GM12873 (cell line): ENCODE data around the gene MYO5A.

Experiments used
- TF ChIP-seq, protein P1 (sequence below): IDR thresholded peaks from 2 replicates; pipeline ENCODE4 v1.5.1; 2012; ENCODE audit warnings: low read depth, mild to moderate bottlenecking, moderate library complexity, low read length, control low read depth; ENCODE audit not compliant: insufficient read depth; ENCODE audit errors: missing control alignments

Gene MYO5A

DNA sequence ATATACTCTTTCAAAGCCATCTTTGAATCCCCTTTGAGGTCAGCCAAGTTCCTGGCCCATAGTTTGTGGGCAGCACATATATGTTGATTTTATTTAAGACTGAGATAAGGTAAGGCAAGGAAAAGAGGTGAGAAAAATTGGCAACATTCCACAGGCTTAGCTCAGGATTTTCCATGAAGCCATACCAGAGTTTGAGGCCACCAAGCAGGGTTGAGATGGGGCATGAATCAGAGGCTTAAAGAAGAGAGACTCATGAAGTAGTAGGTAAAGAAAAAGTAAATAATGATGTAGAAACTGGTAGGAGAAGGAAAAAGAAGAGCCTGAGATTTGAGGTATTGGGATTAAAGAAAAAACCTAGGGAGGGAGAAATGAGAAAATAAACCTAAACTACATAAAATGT is 89.2 kb downstream of the MYO5A start:
- TF ChIP-seq, protein P1, sequence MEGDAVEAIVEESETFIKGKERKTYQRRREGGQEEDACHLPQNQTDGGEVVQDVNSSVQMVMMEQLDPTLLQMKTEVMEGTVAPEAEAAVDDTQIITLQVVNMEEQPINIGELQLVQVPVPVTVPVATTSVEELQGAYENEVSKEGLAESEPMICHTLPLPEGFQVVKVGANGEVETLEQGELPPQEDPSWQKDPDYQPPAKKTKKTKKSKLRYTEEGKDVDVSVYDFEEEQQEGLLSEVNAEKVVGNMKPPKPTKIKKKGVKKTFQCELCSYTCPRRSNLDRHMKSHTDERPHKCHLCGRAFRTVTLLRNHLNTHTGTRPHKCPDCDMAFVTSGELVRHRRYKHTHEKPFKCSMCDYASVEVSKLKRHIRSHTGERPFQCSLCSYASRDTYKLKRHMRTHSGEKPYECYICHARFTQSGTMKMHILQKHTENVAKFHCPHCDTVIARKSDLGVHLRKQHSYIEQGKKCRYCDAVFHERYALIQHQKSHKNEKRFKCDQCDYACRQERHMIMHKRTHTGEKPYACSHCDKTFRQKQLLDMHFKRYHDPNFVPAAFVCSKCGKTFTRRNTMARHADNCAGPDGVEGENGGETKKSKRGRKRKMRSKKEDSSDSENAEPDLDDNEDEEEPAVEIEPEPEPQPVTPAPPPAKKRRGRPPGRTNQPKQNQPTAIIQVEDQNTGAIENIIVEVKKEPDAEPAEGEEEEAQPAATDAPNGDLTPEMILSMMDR, result no peak

DNA sequence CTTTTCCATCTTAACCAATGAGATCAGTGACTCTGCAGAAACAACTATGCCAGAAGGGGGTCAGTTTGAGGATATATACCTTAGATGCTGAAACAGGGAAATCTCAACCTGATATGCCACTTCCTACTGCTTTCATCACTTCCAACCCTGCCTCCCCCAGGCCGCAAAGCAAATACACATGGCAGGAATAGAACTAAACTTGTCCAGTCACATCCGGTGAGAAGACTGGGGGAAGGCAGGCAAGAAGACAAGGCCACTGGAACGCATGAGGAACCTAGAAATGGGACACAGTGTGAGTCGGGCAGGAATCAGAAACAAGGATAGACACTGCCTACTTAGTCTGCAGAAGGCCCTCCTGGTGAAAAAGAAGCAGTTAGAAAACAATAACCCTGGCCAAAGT is 90.6 kb downstream of the MYO5A start:
- TF ChIP-seq, protein P1, result no peak

DNA sequence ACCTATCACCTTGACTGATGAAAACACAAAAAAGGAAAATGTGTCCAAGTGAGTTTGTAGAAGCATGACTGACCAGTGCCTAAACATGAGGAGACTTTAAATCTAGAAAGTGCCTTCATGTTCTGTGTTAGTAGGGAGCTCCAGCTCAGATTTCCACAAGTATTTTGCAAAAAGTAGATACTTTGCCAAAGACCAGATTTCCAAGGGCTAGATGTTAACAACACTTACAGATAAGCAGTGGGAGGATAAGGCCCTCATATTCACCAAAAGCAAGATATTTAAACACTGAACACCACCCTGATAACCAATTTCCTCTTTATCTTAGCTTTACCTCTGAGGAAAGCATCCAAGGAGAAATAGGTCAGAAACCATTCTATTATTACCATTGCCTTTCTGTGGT is 91.0 kb downstream of the MYO5A start:
- TF ChIP-seq, protein P1, result no peak

DNA sequence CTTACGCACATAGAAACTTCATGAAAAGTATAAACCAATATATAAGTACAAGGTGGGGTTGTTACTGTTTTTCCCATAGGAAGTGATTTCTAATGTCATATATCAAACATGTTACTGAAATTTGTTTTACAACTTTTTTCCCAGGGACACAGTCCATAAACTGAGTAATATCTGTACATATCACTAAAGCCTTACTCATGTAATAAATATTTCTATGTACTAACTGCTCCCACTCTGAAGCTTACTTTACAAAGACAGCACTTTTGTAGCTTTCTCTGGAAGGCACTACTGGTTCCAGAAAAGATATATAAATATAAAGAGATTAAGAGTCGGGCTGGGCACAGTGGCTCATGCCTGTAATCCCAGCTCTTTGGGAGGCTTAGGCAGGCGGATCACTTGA is 91.7 kb downstream of the MYO5A start:
- TF ChIP-seq, protein P1, result no peak

DNA sequence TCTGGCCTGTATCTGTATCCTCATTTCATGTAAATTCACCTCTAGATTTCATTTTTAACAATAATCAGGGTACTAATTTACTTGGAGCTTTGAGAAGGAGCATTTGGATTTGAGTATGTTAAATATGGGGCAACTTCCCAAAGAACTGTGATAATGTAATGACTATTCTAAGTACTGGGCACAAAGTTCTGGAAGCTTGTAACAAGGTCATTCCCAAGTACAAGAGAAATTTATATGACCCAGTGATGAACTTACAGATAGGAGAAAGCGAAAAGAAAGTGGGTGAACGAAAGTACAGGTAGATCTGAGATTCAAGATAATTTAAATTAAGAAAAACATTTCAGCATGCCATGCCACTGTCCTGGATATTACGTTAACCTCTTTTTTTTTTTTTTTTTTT is 93.8 kb downstream of the MYO5A start:
- TF ChIP-seq, protein P1, result no peak

DNA sequence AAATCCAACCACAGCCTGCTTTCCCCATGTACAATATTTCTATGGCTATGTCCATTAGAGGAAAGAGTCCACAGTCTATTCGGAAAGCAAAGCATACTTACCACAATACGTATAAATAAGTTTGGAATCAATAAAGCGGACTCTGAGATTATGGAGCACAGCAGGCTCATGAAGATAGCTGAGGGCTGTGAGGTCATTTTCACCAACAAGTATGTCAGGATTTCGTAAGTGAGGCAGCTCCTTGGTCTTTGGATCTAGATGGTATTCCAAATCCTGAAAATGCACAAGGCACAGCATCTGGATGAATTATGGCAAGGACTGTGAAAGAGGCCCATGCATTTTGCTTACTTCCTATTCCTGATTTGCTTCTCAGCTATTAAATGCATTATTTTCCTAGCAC is 100.4 kb downstream of the MYO5A start:
- TF ChIP-seq, protein P1, result no peak

DNA sequence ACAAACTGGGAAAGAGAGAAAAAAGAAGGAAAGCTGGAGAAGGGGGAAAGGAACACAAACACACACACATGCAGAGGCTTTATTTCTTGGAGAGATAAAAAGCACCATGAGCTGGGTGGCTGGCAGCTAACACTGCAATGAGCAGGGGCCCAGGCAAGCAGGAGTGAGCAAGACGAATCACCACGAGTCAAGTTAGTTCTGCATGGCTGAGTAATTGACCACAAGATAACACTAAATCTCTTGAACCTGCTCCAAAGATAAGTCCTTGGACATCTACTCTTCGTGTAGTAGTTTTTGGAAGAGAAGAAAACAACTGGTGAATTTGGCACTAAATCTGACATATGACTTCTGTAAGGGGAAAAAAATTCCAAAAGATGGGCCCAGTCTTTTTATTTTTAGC is 100.9 kb downstream of the MYO5A start:
- TF ChIP-seq, protein P1, result no peak
